GM18502 (cell line): ENCODE results near the gene CFAP157.

Source experiments
- ATAC-seq: cut with Tn5 transposase; IDR thresholded peaks from one replicate; pipeline ENCODE4 v1.9.1; 2021; ENCODE audit warnings: mild to moderate bottlenecking; ENCODE audit not compliant: unreplicated experiment, poor library complexity

The CFAP157 gene

GRCh38 chr9:127733614-127734013 is 26.8 kb downstream of the CFAP157 start:
- no peak for ATAC-seq

- ATAC-seq, result no peak
Observed at GRCh38 chr9:127734247-127734746, 27.5 kb downstream of the CFAP157 start.

- peak; percentile 88 for ATAC-seq
Observed at GRCh38 chr9:127734747-127735529, 28.1 kb downstream of the CFAP157 start, which contains the start of gene TOR2A. Gene TOR2A, minus strand, starts transcription at chr9:127735294. Its CDS starts 24 bp downstream, at chr9:127735270.

- peak; percentile 1 for ATAC-seq
Observed at GRCh38 chr9:127735530-127736185, 28.9 kb downstream of the CFAP157 start.

- ATAC-seq, result no peak
Observed at GRCh38 chr9:127738666-127739065, 31.9 kb downstream of the CFAP157 start.

- ATAC-seq, result no peak
Observed at GRCh38 chr9:127739614-127740330, 33.0 kb downstream of the CFAP157 start.

- no peak for ATAC-seq
Observed at GRCh38 chr9:127741831-127742434, 35.1 kb downstream of the CFAP157 start.

- ATAC-seq, result no peak
Observed at GRCh38 chr9:127742435-127743088, 35.8 kb downstream of the CFAP157 start.

GRCh38 chr9:127744398-127745110 is 37.8 kb downstream of the CFAP157 start:
- ATAC-seq, result no peak

GRCh38 chr9:127746959-127747569 is 40.3 kb downstream of the CFAP157 start:
- ATAC-seq, result no peak

GRCh38 chr9:127749090-127749787 is 42.5 kb downstream of the CFAP157 start:
- no peak for ATAC-seq

- ATAC-seq, result no peak
Observed at GRCh38 chr9:127751269-127752054, 44.7 kb downstream of the CFAP157 start.

- no peak for ATAC-seq
Observed at GRCh38 chr9:127753148-127753547, 46.4 kb downstream of the CFAP157 start.

- no peak for ATAC-seq
Observed at GRCh38 chr9:127753622-127754021, 46.8 kb downstream of the CFAP157 start.

GRCh38 chr9:127754099-127755060 is 47.6 kb downstream of the CFAP157 start:
- no peak for ATAC-seq
